22Rv1 (cell line): ENCODE data around the gene FOXS1.

ENCODE experiments used
- CTCF ChIP-seq: fragments of 450-650 bp; IDR thresholded peaks from 2 replicates; pipeline ENCODE4 v1.5.1; 2017; ENCODE audit warnings: mild to moderate bottlenecking
- ZFX ChIP-seq: fragments of 450-650 bp; IDR thresholded peaks from 2 replicates; pipeline ENCODE4 v1.6.1; 2017; ENCODE audit warnings: antibody characterized with exemption, borderline replicate concordance

GRCh38 chr20:31872406-31872805 lies 27.0 kb upstream of the FOXS1 start:
- TF ChIP-seq CTCF = no peak
- no peak for TF ChIP-seq ZFX
